Activated naive CD8-positive, alpha-beta T cell treated with anti-CD3 and anti-CD28 coated beads, Interleukin-2, amount 10 ng/mL, durations not matched to agents 7 days and 5 days (primary cell): Measurements from ENCODE around the gene VPS51. TPM values are rescaled to one million over a fixed set of nuclear protein-coding genes. Genes with fewer than 3 reads are reported as not detected.
"Not testable (repeated sequence)": the region's sequence is repeated elsewhere in the genome, so short reads cannot be mapped to it uniquely, and the experiment has no call there.

Experiments
- ATAC-seq: fragments of 150-1000 bp; cut with Tn5 transposase; one replicate; pipeline ENCODE4 v1.10.0; 2021; ENCODE audit warnings: low read depth, moderate library complexity
- POLR2A ChIA-PET: fragments of 350-600 bp; sonication (Branson Sonifier 250); formaldehyde crosslinking; loops from one replicate; lab custom pipeline; 2021; ENCODE audit warnings: antibody characterized with exemption; lab: Charles Lee
- DNase-seq: peaks from one replicate; pipeline ENCODE4 v3.0.0; 2021
- H3K27ac Mint-ChIP-seq: one replicate; pipeline ENCODE4 v1.8.0; 2022; ENCODE audit warnings: mild to moderate bottlenecking, mixed read lengths
- H3K27me3 Mint-ChIP-seq: one replicate; pipeline ENCODE4 v1.8.0; 2022; ENCODE audit warnings: mild to moderate bottlenecking, moderate library complexity, mixed read lengths
- H3K36me3 Mint-ChIP-seq: one replicate; pipeline ENCODE4 v1.8.0; 2021; ENCODE audit warnings: mild to moderate bottlenecking, mixed read lengths
- H3K4me1 Mint-ChIP-seq: one replicate; pipeline ENCODE4 v1.8.0; 2021; ENCODE audit warnings: mixed read lengths
- H3K4me3 Mint-ChIP-seq: one replicate; pipeline ENCODE4 v1.8.0; 2022; ENCODE audit warnings: mild to moderate bottlenecking, moderate library complexity, mixed read lengths
- H3K9me3 Mint-ChIP-seq: one replicate; pipeline ENCODE4 v1.8.0; 2021; ENCODE audit warnings: mixed read lengths
- total RNA-seq, 2 experiments: library from RNA; stranded (reverse); gene quantifications; one replicate each; pipeline ENCODE4 v1.2.3, GENCODE V29; 2021

Gene VPS51
- total RNA-seq, 2 experiments from 2014 or later = 130 to 138 TPM

- peaks cover 4% of the 10 kb centered on the region for H3K36me3 Mint-ChIP-seq
- POLR2A ChIA-PET = interaction anchor here (0.6 to 3.8 kb wide), 6 partner anchors 7 to 151 kb away, joined by 3 to 62 read pairs (median 7); partner anchors contain the start of genes CAPN1, FAU, MRPL49 and POLA2
- H3K4me3 Mint-ChIP-seq = peak overlapping the region; percentile 67
- ATAC-seq = no peak
- no peaks in the 10 kb centered on the region for H3K9me3 Mint-ChIP-seq
- H3K27me3 Mint-ChIP-seq = peaks cover 10% of the 10 kb centered on the region
- peaks cover 26% of the 10 kb centered on the region for H3K4me1 Mint-ChIP-seq
- peak; percentile 17 for DNase-seq
- H3K27ac Mint-ChIP-seq = peak overlapping the region; percentile 82
Measured at GRCh38 chr11:65136515-65137096, 40.6 kb downstream of the VPS51 start.

GRCh38 chr11:65141896-65142494 lies 46.0 kb downstream of the VPS51 start:
- POLR2A ChIA-PET = no interaction called here
- Mint-ChIP-seq H3K36me3 (no peaks in the 10 kb centered on the region), H3K4me1 (no peaks in the 10 kb centered on the region), H3K27ac (no peak overlapping the region), H3K9me3 (no peaks in the 10 kb centered on the region), H3K4me3 (no peak overlapping the region), H3K27me3 (peaks cover 17% of the 10 kb centered on the region)
- ATAC-seq (no peak), DNase-seq (no peak)

- no peaks in the 10 kb centered on the region for H3K36me3 Mint-ChIP-seq
- H3K4me1 Mint-ChIP-seq = peaks cover 16% of the 10 kb centered on the region
- H3K9me3 Mint-ChIP-seq = no peaks in the 10 kb centered on the region
- no peak for ATAC-seq
- peaks cover 5% of the 10 kb centered on the region for H3K27me3 Mint-ChIP-seq
- no peak overlapping the region for H3K27ac Mint-ChIP-seq
- H3K4me3 Mint-ChIP-seq = no peak overlapping the region
- no peak for DNase-seq
- POLR2A ChIA-PET = interaction anchor here (1.1 kb wide), 1 partner anchor 13 kb away, joined by 4 read pairs; the partner anchor contains the start of gene SYVN1
Measured at GRCh38 chr11:65147352-65148075, 51.5 kb downstream of the VPS51 start.

- ATAC-seq (no peak), DNase-seq (no peak)
- H3K27me3 Mint-ChIP-seq = peaks cover 9% of the 10 kb centered on the region
- H3K9me3 Mint-ChIP-seq = no peaks in the 10 kb centered on the region
- POLR2A ChIA-PET = no interaction called here
- H3K27ac Mint-ChIP-seq = no peak overlapping the region
- no peaks in the 10 kb centered on the region for H3K36me3 Mint-ChIP-seq
- H3K4me1 Mint-ChIP-seq = peaks cover 19% of the 10 kb centered on the region
- no peak overlapping the region for H3K4me3 Mint-ChIP-seq
Measured at GRCh38 chr11:65148657-65149056, 52.6 kb downstream of the VPS51 start.

- H3K4me3 Mint-ChIP-seq, H3K27ac Mint-ChIP-seq, H3K27me3 Mint-ChIP-seq, H3K36me3 Mint-ChIP-seq, DNase-seq, H3K9me3 Mint-ChIP-seq, ATAC-seq: not testable (repeated sequence)
- POLR2A ChIA-PET = interaction anchor here (0.7 kb wide), 1 partner anchor 19 kb away, joined by 3 read pairs; no protein-coding TSS in a partner anchor
- peaks cover 19% of the 10 kb centered on the region for H3K4me1 Mint-ChIP-seq
Measured at GRCh38 chr11:65150131-65150508, 54.1 kb downstream of the VPS51 start.

GRCh38 chr11:65150509-65151299 lies 54.7 kb downstream of the VPS51 start:
- peak; percentile 60 for ATAC-seq
- DNase-seq = no peak
- Mint-ChIP-seq H3K4me3 (no peak overlapping the region), H3K9me3 (no peaks in the 10 kb centered on the region), H3K27ac (no peak overlapping the region), H3K36me3 (no peaks in the 10 kb centered on the region), H3K27me3 (peaks cover 9% of the 10 kb centered on the region), H3K4me1 (peaks cover 19% of the 10 kb centered on the region)
- POLR2A ChIA-PET = interaction anchor here (0.7 kb wide), 1 partner anchor 20 kb away, joined by 3 read pairs; no protein-coding TSS in a partner anchor

GRCh38 chr11:65151331-65151899 lies 55.4 kb downstream of the VPS51 start:
- DNase-seq = no peak
- no peaks in the 10 kb centered on the region for H3K36me3 Mint-ChIP-seq
- no peak overlapping the region for H3K27ac Mint-ChIP-seq
- POLR2A ChIA-PET = no interaction called here
- H3K9me3 Mint-ChIP-seq = no peaks in the 10 kb centered on the region
- ATAC-seq = no peak
- no peak overlapping the region for H3K4me3 Mint-ChIP-seq
- H3K27me3 Mint-ChIP-seq = peaks cover 6% of the 10 kb centered on the region
- H3K4me1 Mint-ChIP-seq = peaks cover 19% of the 10 kb centered on the region

GRCh38 chr11:65152122-65152521 lies 56.1 kb downstream of the VPS51 start:
- POLR2A ChIA-PET = no interaction called here
- Mint-ChIP-seq H3K9me3 (no peaks in the 10 kb centered on the region), H3K27me3 (peaks cover 8% of the 10 kb centered on the region), H3K36me3 (no peaks in the 10 kb centered on the region), H3K4me1 (peaks cover 23% of the 10 kb centered on the region), H3K27ac (peak overlapping the region; percentile 27), H3K4me3 (no peak overlapping the region)
- no peak for ATAC-seq
- DNase-seq = no peak

- POLR2A ChIA-PET = no interaction called here
- Mint-ChIP-seq H3K9me3 (no peaks in the 10 kb centered on the region), H3K4me3 (no peak overlapping the region), H3K27me3 (peaks cover 14% of the 10 kb centered on the region), H3K36me3 (no peaks in the 10 kb centered on the region), H3K27ac (no peak overlapping the region), H3K4me1 (peaks cover 22% of the 10 kb centered on the region)
- ATAC-seq (no peak), DNase-seq (no peak)
Measured at GRCh38 chr11:65156256-65156655, 60.2 kb downstream of the VPS51 start.

GRCh38 chr11:65156926-65157325 lies 60.9 kb downstream of the VPS51 start:
- Mint-ChIP-seq H3K4me3 (no peak overlapping the region), H3K9me3 (no peaks in the 10 kb centered on the region), H3K27ac (peak overlapping the region; percentile 54), H3K27me3 (peaks cover 12% of the 10 kb centered on the region), H3K4me1 (peaks cover 20% of the 10 kb centered on the region), H3K36me3 (no peaks in the 10 kb centered on the region)
- no peak for DNase-seq
- ATAC-seq = no peak
- POLR2A ChIA-PET = interaction anchor here (1.5 kb wide), 1 partner anchor 21 kb away, joined by 5 read pairs; no protein-coding TSS in a partner anchor

GRCh38 chr11:65157336-65157735 lies 61.3 kb downstream of the VPS51 start:
- DNase-seq = no peak
- POLR2A ChIA-PET = interaction anchor here (1.5 kb wide), 1 partner anchor 22 kb away, joined by 5 read pairs; no protein-coding TSS in a partner anchor
- peak; percentile 64 for ATAC-seq
- Mint-ChIP-seq H3K27ac (no peak overlapping the region), H3K36me3 (no peaks in the 10 kb centered on the region), H3K9me3 (no peaks in the 10 kb centered on the region), H3K4me3 (peak overlapping the region; percentile 22), H3K27me3 (peaks cover 12% of the 10 kb centered on the region), H3K4me1 (peaks cover 16% of the 10 kb centered on the region)

- DNase-seq = no peak
- ATAC-seq = no peak
- H3K27ac Mint-ChIP-seq = no peak overlapping the region
- H3K4me3 Mint-ChIP-seq = no peak overlapping the region
- H3K36me3 Mint-ChIP-seq = no peaks in the 10 kb centered on the region
- POLR2A ChIA-PET = no interaction called here
- no peaks in the 10 kb centered on the region for H3K9me3 Mint-ChIP-seq
- peaks cover 11% of the 10 kb centered on the region for H3K4me1 Mint-ChIP-seq
- H3K27me3 Mint-ChIP-seq = peaks cover 8% of the 10 kb centered on the region
Measured at GRCh38 chr11:65159012-65159411, 63.0 kb downstream of the VPS51 start.

GRCh38 chr11:65160643-65161042 lies 64.6 kb downstream of the VPS51 start:
- Mint-ChIP-seq H3K27me3 (peaks cover 8% of the 10 kb centered on the region), H3K4me1 (peaks cover 11% of the 10 kb centered on the region), H3K9me3 (no peaks in the 10 kb centered on the region), H3K27ac (no peak overlapping the region), H3K36me3 (no peaks in the 10 kb centered on the region), H3K4me3 (no peak overlapping the region)
- DNase-seq (no peak), ATAC-seq (no peak)
- POLR2A ChIA-PET = no interaction called here
